GM19023 (cell line): ENCODE results near the gene MAP3K14.

Experiments
- ATAC-seq: cut with Tn5 transposase; IDR thresholded peaks from one replicate; pipeline ENCODE4 v1.9.1; 2021; ENCODE audit warnings: mild to moderate bottlenecking, moderate library complexity; ENCODE audit not compliant: unreplicated experiment

MAP3K14 gene

DNA sequence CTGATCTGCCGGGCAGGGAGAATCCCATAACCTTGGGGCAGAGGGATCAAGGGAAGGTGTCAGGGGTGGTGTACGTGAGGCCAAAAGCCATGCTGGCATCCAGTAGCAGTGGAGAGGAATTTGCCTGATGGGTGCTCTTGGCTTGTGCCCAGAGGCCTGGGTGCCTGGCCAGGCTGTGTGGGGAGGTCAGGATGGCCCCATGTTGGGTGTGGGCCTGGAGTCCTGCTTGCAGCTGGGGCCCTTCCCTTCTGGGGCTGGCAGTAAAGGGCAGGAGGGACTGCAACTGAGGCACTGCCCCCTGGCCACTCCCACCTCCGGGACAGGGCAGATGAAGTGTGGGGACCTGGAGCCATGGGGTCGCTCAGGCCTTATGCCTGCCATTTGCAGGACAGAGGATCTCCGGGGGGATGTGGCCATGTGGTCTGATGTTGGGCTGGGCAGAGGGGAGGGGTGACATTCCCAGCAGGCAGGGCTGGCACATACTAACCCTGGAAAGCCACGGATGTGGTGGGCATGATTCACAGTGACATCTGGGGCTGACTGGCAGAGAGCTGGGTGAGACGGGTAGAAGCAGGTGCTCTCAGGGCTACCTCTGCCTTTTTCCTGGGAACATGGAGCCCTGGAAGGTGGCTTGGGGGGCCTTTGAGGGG lies 91.6 kb downstream of the MAP3K14 start:
- ATAC-seq = no peak

DNA sequence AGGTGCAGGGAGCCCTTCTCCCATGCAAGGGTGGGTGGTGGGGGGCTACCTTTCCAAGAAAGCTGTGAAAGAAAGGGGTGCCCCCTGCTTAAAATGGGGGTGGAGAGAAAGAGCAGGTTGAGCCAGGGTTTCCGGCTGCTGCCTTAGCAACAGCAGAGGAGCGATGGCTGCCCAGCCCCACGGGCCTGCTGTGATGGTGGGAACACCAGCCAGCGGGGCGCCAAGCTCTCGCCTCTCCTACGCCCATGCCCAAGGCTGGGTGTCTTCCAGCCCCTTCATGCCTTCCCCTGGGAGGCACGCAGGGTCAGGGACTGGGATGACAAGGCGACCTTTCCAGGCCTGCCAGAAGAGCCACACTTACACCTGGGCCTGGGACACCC lies 92.2 kb downstream of the MAP3K14 start:
- no peak for ATAC-seq

DNA sequence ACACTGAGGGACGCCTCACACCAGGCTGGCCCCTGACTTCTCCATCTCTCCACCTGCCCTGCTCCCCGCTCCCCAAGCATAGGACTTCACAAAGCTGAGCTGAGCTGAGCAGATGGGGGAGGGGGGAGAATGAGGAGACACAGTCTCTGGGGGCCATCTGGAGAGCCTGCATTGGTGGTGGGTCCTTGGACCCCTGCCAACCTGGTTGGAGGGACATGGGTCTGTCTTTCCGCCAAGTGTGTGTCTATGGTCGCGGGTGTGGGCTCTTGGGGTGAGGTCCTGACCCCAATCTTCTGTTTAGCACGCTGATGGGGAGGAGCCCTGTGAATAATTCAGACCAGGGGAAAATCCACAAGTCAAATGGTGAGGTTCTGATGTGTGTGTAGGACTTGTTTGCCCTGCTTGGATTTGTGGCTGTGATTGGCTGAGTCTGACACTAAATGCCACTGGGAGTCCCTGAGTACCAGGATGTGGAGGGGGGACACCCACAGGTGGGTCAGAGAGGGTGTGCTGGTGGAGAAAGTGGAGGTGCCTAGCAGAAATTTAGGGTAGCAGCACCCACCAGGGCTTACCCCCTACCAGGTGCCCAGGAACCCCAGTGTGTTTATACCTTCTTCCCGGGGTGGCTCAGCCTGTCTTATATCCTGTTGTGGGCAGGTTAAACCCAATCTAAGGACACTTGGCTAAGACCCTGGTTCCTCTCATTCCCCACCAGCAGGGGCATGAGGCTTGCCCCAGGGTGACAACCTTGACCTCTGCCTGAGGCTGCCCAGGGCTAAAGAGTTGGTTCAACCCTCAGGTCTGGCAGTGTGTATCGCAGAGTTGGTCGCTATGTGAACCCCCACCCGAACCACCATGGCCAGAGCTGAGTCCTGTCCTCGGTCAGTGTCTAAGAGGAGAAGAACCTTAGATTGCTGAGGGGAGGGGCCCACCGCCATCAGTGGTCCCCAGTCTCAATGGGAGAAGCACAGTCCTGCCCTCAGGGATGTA lies 93.0 kb downstream of the MAP3K14 start:
- no peak for ATAC-seq

GRCh38 chr17:45222996-45223538 lies 93.8 kb downstream of the MAP3K14 start:
- no peak for ATAC-seq

GRCh38 chr17:45222289-45222995 lies 94.4 kb downstream of the MAP3K14 start:
- no peak for ATAC-seq

GRCh38 chr17:45222014-45222288 lies 94.9 kb downstream of the MAP3K14 start:
- ATAC-seq = no peak

DNA sequence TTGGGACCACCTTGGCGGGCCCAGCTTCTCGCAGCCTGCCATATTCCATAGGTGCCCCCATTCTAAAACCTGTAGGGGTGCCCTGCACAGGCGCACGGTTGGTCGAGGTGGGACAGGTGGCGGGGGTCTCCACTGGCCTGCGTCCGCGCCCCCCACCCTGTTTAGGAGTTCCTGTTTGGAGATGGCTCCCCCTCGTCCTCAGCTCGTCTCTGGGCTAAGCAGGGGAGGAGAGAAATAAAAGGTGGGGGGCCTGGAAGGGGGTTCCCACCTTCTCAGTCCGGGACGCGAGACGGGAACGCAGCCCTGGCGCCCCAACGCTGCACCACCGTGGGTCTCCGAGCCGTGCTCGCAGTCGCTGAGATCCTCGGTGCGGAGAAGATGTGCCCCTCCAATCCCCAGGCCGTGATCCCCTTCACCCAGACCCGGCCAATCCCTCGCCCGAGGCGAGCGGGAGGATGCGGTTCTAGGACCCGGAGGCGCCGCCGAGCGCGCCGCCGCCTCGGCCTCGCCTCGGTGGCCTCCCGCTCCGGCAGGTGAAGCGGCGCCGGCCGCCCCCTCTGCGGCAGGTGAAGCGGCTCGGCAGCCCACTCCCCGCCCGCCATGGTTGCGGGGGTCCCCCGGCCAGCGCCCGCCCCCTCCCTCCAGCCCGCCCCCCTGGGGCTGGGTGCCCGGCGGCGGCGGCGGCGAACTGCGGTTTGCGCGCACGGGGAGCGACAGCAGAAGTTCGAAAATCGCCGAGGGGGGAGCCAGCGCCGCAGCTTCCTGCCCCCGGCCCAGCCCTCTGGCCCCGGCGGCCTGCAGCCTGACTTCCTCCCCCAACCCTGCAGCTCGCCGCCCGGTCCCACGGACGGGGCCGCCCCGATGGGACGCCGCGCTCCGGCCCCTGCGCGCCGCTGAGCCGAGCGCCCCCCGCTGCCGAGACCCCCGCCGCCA lies 95.5 kb downstream of the MAP3K14 start, which contains the start of gene FMNL1:
TSS of gene FMNL1 (plus strand) at position 805 of the 933 bp plus-strand sequence. CDS start 240 bp downstream, outside the sequence.
- no peak for ATAC-seq

- no peak for ATAC-seq
Observed at GRCh38 chr17:45220079-45220478, 96.7 kb downstream of the MAP3K14 start.

- no peak for ATAC-seq
Observed at GRCh38 chr17:45218895-45219661, 97.7 kb downstream of the MAP3K14 start.
